Measurements from ENCODE around the gene STRIP2. TPM values are rescaled to one million over a fixed set of nuclear protein-coding genes. Genes with fewer than 3 reads are reported as not detected.
A peak's percentile ranks its signal among the peaks of the same experiment; 100 is the strongest.

Gene STRIP2
- total RNA-seq, 3 donors from 2014 or later (not counting 1 experiment from before 2014, with no cell fraction given): 1.7 to 2.3 (median 2.1) TPM

DNA sequence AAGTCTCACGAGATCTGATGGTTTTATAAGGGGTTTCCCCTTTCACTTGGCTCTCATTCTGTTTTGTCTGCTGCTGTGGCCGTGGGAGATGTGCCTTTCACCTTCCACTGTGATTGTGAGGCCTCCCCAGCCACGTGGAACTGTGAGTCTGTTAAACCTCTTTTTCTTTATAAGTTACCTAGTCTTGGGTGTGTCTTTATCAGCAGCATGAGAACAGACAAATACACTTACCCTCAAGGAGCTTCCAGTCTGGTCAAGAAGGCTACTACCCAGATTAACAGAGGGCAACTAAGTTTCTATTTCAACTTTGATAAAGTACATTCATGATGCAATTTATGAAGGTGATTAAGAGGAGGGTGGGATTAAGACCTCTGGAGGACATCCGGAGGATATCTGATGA is 81.1 kb downstream of the STRIP2 start:
- H3K4me3 Mint-ChIP-seq: no peak overlapping the region
- no peak for ATAC-seq
- WGBS (ENCODE audit: insufficient coverage): 80% methylated on average over 2 of the region's 4 CpGs

GRCh38 chr7:129517931-129518330 is 83.7 kb downstream of the STRIP2 start:
- H3K9me3 ChIP-seq (ENCODE audit: control insufficient read depth, insufficient read depth, low read length): no peaks in the 10 kb centered on the region
- no peak overlapping the region for H3K27ac ChIP-seq (ENCODE audit: low read length)
- 81% methylated on average over 5 of the region's 6 CpGs for WGBS (ENCODE audit: insufficient coverage)
- H3K4me1 ChIP-seq (ENCODE audit: control insufficient read depth, insufficient read depth, low read length): peaks cover 3% of the 10 kb centered on the region
- H3K4me3 ChIP-seq (ENCODE audit: low read length): no peak overlapping the region
- Mint-ChIP-seq H3K4me3 (no peak overlapping the region), H3K9me3 (no peaks in the 10 kb centered on the region), H3K4me1 (peaks cover 29% of the 10 kb centered on the region in 2 donors), H3K36me3 (no peaks in the 10 kb centered on the region), H3K27me3 (ENCODE audit: low read depth in 2 of 2) (no peaks in the 10 kb centered on the region), H3K27ac (peak overlapping the region; percentile 37 to 69)
- no peak for TF ChIP-seq CTCF (IDR thresholded peaks at IDR 0.05)
- ATAC-seq (no peak), DNase-seq (no peak)
- intact Hi-C loops (cut with micrococcal nuclease): no loop called here
- no peaks in the 10 kb centered on the region for H3K27me3 ChIP-seq (ENCODE audit: control insufficient read depth, insufficient read depth, low read length)
- no peaks in the 10 kb centered on the region for H3K36me3 ChIP-seq (ENCODE audit: control insufficient read depth, insufficient read depth, low read length)

More for the DNA sequence above, 81.1 kb downstream of the STRIP2 start:
- no peak overlapping the region for H3K27ac Mint-ChIP-seq
- no peak for DNase-seq
- H3K9me3 Mint-ChIP-seq: no peaks in the 10 kb centered on the region
- peaks cover 17 to 20% of the 10 kb centered on the region in 2 donors for H3K4me1 Mint-ChIP-seq
- no peak overlapping the region for H3K4me3 ChIP-seq (ENCODE audit: low read length)
- TF ChIP-seq CTCF (IDR thresholded peaks at IDR 0.05): no peak
- H3K36me3 Mint-ChIP-seq: no peaks in the 10 kb centered on the region
- intact Hi-C loops (cut with micrococcal nuclease): no loop called here
- H3K27ac ChIP-seq (ENCODE audit: low read length): no peak overlapping the region
- H3K27me3 ChIP-seq (ENCODE audit: control insufficient read depth, insufficient read depth, low read length): no peaks in the 10 kb centered on the region
- H3K36me3 ChIP-seq (ENCODE audit: control insufficient read depth, insufficient read depth, low read length): no peaks in the 10 kb centered on the region
- H3K9me3 ChIP-seq (ENCODE audit: control insufficient read depth, insufficient read depth, low read length): no peaks in the 10 kb centered on the region
- H3K27me3 Mint-ChIP-seq (ENCODE audit: low read depth in 2 of 2): no peaks in the 10 kb centered on the region
- peaks cover 3% of the 10 kb centered on the region for H3K4me1 ChIP-seq (ENCODE audit: control insufficient read depth, insufficient read depth, low read length)

- intact Hi-C loops (cut with micrococcal nuclease): no loop called here
These were observed 85.2 kb downstream of the STRIP2 start for GRCh38 chr7:129519464-129519863.

More at GRCh38 chr7:129519464-129519863, 85.2 kb downstream of the STRIP2 start:
- Histone ChIP-seq H3K4me1 (ENCODE audit: control insufficient read depth, insufficient read depth, low read length) (peaks cover 11% of the 10 kb centered on the region), H3K4me3 (ENCODE audit: low read length) (no peak overlapping the region), H3K36me3 (ENCODE audit: control insufficient read depth, insufficient read depth, low read length) (no peaks in the 10 kb centered on the region), H3K9me3 (ENCODE audit: control insufficient read depth, insufficient read depth, low read length) (no peaks in the 10 kb centered on the region), H3K27me3 (ENCODE audit: control insufficient read depth, insufficient read depth, low read length) (no peaks in the 10 kb centered on the region), H3K27ac (ENCODE audit: low read length) (no peak overlapping the region)
- no peak for TF ChIP-seq CTCF (IDR thresholded peaks at IDR 0.05)
- Mint-ChIP-seq H3K4me3 (no peak overlapping the region), H3K9me3 (no peaks in the 10 kb centered on the region), H3K27ac (no peak overlapping the region), H3K36me3 (no peaks in the 10 kb centered on the region), H3K27me3 (ENCODE audit: low read depth in 2 of 2) (no peaks in the 10 kb centered on the region), H3K4me1 (peaks cover 40 to 42% of the 10 kb centered on the region in 2 donors)
- WGBS (ENCODE audit: insufficient coverage): 61% methylated on average over 5 of the region's 5 CpGs
- DNase-seq (no peak), ATAC-seq (no peak)

Measured in natural killer cell (primary cell).